Stimulated activated CD4-positive, alpha-beta T cell treated with anti-CD3 and anti-CD28 coated beads, Interleukin-4, amount 100 ng/mL, for 1 hour (primary cell): ENCODE data around the gene ERMN.
"Not testable (repeated sequence)": the region's sequence is repeated elsewhere in the genome, so short reads cannot be mapped to it uniquely, and the experiment has no call there.

Experiments used
- DNase-seq: peaks from one replicate; pipeline ENCODE4 v3.0.0-alpha.2; 2020

Gene ERMN

DNA sequence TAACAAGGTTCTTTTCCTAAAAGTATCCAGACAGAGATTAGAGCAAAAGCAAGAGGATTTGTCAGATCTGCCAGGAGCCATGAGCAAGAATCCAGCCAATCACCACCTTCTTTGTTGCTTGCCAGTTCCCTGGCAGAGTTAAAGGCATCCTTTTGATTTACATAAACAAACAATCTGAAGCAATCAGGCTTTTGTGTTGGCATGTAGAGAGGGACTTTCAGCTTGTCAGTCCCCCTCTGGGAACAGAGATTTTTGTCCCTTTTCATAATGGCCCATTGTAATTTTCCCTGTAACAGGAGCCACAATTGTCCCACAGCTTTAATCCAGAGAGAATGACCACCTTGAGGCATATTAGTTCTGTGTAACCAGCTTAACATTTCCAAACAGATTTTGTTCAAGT is at the start of gene ERMN:
ERMN (minus strand) TSS at position 39 of the 400 bp plus-strand sequence. CDS start 182 bp downstream, outside the sequence.
- DNase-seq, result no peak

DNA sequence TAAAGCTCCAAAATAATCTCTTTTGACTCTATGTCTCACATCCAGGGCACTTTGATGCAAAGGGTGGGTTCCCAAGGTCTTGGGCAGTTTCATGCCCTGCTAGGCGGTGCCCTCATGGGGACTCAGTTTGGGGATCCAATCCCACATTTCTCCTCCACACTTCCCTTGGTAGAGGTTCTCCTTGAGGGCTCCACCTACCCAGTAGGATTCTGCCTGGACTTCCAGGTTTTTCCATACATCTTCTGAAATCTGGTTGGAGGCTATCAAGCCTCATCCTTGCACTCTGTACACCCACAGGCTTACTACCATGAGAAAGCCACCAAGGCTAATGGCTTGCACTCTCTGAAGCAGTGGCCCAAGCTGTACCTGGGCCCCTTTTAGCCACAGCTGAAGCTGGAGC is 49.8 kb upstream of the ERMN start:
- no peak for DNase-seq

GRCh38 chr2:157368508-157368907 is 42.9 kb upstream of the ERMN start:
- not testable (repeated sequence) for DNase-seq

- DNase-seq, result no peak
Measured at GRCh38 chr2:157367704-157368103, 42.1 kb upstream of the ERMN start.

DNA sequence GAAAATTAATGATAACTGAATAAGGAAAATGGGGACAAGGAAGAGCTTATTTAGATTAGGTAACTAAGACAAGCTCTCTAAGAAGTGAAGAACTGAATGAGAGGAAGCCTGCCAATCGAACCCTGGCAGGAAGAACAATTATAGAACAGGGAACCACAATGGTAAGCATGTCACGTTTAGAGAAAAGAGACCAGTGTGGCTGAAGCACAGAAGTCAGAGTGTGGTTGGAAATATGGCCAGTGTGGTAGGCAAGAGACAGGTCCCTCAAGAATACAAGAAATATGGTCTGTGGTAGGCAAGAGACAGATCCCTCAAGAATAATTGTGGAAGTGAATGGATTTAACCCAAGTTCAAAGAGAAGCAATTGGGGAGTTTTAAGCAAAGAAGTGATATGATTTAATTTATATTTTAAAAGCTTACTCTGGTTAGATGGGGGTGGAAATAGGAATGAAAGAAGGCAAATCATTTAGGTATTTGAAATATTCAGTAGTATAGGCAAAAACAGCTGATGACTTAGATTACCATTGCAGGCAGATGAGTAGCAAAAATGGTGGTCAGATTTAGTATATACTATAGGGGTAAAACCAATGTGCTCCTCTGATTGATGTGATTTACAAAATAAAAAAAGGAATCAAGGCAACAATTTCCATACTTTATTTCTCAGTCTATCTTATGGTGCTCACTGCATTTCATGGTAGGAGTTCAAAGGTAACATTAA is 38.8 kb upstream of the ERMN start:
- no peak for DNase-seq

GRCh38 chr2:157363612-157364101 is 38.0 kb upstream of the ERMN start:
- DNase-seq, result no peak

DNA sequence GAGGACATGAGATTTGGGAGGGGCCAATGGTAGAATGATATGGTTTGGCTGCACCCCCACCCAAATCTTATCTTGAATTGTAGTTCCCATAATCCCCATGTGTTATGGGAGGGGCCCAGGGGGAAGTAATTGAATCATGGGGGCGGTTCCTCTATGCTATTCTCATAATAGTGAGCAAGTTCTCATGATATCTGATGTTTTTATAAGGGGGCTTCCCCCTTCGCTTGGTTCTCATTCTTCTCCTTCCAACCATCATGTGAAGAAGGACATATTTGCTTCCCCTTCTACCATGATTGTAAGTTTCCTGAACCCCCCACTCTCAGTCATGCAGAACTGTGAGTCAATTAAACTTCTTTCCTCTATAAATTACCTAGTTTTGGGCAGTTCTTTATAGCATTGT is 37.0 kb upstream of the ERMN start:
- no peak for DNase-seq

DNA sequence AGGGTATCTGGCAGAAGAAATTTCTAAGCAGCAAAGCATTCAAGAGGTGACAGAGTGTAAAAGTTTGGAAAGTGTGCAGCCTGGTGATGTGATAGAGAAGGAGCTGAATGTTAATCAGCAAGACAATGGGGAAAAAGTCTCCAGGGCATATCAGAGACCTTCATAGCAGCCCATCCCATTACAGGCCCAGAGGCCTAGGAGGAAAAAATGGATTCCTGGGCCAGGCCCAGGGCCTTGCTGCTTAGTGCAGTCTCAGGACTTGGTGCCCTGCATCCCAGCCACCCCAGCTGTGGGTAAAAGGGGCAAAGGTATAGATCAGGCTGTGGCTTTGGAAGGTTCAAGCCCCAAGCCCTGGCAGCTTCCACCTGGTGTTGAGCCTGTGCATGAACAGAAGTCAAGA is 35.9 kb upstream of the ERMN start:
- DNase-seq, result no peak

DNA sequence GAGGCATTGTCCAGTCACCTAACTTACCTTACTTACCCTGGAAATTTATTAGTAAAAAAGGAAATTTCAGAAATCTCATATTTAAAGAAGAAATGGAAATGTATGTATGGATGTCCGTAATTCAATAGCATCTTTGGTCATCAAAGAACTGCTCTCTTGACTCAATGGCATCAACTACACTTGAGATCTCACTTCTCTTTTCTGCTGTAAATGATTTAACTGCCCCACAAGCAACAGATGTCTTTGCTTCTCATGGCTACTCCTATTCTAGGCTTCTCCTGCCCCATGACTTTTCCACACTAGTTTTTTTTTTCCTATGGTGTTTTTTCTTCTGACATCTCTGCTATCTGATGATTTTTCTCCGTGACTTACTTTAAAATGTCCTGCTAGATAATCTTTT is 34.0 kb upstream of the ERMN start:
- no peak for DNase-seq

DNA sequence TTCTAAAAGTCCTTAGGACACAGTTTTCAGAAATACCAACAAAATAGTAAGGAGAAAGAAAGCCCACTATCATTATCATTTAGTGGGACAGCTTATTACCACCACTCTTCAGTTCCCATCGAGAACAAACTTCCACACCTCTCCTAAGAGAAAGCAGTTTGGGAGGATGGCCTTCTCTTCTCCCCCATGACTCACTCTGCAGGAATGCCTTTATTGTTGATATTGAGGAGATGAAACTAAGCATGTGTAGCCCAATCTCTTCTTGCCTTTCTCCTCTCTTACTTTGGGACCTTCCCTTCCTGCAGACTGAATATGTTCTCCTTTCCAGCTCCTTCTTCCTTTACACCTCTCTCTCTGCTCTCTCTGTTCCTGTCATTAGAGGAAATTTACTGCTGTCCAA is 30.0 kb upstream of the ERMN start:
- no peak for DNase-seq

GRCh38 chr2:157349949-157350515 is 24.4 kb upstream of the ERMN start:
- DNase-seq, result no peak

DNA sequence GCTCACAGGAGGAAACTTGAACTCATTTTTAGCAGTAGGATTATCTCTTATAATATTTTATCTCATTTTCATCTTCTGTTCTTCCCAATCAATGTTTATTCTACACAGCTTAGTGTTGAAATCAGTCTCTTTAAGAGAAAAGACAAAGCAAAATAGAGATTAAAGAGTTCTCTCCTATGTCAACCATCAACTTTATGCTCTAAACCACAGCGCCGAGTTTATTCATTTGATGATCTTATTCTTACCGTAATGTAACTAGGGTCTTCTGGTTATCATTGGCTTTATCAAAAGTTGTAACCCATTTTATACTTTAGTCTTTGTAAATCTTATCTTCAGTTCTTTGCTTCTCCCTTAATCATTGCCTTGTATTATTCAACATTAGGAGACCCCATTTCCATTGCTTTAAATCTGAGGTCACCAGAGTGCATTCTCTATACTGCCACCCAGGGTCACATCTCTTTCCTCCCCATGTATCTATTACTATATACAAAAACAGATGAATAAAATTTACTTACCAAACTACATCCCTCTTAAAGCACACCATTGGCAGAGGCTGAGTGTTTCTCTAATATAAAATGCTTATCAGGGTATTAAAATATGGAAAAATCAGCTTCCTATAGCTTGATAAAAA is 22.8 kb upstream of the ERMN start:
- no peak for DNase-seq

DNA sequence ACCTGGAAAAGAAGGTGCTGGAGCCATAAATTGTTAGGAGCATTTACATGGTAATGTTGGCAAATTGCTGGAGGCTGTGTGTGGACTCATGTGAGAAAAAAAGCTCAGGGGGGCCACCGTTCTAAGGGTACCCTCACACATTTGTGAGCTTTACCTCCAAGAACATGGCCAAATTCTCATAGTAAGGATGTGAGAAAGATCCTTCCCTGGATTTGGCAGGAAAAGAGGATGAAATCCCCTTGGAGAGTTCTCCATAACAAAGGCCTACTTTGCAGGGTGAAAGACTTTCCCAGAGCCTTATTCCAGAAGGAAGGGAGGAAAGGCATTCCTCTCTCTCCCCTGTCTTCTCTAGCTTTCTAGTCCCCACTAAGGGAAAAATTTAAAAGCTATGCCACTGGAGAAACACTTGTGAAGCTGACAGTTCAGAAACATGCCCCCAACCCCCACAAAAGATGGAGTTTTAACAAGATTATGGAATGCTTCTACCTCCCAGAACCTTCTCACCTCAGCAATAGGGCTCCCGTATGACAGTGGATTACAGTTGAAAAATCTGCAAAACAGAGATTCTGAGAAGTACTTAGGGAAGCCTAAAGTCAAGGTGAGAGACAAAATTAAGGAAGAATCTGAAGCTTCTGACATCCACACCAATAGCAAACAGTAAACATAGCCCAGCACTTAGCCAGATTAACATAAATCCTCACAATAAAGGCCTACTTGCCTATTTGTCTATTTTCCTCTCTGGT is 20.2 kb upstream of the ERMN start:
- DNase-seq, result no peak

DNA sequence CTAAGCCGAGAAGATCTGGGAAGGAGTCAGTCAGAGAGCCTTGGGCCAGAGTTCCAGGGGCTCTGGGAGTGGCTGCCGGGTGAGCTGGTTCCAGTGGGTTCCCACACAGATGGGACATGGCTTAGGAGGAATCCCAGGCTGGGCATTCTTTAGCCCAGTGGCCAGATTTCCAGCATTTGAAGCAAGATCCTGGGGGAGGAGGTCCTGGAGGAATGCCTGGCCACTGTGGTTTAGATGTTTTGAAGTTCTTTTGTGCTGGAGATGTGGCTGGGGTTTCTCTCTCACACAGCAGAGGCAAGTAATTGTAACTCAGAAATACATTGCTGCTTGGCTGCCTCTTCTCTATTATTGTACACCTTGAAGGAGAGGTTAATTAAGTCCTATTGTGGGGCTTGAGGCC is 15.8 kb upstream of the ERMN start:
- not testable (repeated sequence) for DNase-seq

GRCh38 chr2:157339965-157340655 is 14.5 kb upstream of the ERMN start:
- DNase-seq, result no peak

DNA sequence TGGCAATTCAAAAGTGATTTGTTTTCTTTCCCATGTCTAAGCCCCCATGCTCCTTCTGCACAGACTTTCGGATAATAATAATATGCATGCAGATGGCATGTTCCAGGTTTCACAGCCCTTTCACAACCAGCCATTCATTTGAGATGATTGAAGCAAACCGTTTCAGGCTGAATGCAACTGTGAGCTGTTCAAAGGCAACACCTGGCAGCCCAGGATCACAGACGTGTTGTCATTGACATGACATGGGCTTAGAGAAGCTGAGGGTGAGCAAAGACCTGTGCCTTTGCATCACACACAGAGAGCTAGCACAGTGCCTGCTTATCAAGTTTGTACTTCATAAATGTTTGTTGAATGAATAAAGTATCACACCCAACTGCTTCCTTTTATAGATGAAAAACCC is 12.4 kb upstream of the ERMN start:
- DNase-seq, result no peak

DNA sequence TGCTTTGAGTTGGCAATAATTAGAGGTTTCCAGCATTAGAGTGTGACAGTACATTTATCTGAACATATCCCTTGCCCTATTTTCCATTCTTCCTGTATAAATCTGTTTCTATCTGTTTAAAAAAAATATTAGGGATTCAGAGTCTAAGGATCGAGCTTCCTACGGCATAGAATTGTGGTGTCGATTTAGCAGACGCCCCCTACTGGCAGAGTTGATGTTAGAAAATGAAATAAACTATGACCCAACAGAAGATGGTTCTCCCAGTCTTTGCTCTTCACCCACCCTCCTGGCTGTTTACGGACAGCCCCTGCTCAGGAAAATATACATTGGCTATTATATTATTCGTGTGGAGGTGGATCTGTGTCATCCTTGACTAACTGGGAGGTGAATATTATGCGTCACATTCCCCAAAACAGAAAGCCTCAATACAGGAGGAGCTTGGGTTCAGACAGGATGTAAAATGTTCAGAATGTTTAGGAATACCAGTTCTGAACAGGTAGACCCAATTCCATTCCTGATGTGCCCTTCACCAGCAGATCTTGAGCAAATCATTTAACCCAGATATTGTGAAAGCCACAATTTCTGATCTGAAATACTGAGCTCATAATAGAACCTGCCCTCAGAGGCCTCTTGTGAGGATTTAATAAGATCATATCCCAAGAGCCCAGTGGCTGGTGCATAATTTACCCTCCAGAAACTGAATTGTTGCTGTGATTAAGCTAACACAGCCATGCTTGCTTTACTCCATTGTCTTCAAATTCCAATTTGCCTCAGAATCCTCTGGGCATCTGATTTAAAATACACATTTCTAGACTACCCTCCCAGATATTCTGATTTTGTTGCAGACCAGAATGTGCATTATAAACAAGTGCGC is 10.8 kb upstream of the ERMN start:
- peak; percentile 29 for DNase-seq

DNA sequence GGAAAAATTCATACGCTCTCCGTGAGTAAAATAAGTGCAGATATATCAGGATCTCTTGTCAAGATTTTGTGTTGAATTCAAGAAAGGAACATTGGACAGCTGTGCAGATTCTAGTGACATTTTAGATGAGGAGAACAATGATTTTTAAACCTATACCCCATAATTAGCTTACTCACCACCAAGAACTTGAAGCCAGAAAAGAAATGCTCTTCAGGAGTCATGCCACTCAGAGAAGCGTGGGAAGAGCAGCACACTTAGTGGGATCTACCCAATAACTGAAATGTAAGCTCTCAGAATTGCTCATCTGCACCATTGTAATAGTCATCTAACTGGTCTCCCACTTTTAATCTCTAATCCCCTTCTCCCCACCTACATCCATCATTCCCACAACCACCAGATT is 9.2 kb upstream of the ERMN start:
- no peak for DNase-seq

- DNase-seq, result no peak
Measured at GRCh38 chr2:157334335-157334734, 8.7 kb upstream of the ERMN start.

DNA sequence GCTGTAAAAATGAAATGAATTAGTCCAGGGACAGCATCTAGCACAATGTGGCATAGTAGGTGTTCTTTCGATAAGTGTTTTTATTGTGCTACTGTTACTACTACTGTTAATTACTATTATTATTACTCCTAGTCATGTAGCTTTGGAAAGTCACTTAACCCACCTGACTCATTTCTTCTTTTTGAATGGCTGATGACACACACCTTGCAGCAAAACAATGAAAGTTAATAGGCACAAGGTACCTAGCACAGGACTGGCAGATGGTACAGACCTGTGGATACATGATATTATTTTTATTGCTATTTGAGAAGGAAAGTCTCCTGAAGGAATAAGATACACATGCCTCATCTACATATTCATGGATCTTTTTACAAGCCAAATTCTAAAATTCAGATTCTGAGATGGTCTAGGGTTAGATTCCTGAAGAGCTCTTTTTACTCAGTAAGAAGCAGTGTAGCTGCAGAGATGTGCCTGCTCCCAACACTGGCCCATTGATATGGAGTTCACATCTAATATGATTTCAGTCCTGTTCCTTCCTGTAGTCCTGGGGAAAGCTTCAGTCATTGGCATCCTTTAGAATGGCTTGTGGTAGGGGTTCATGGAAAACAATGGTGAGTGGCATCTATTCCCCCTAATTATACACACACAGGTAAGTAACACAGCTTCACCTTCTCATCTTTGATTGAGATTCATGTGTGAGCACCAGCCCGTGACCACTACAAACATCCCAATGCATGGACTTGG is 7.9 kb upstream of the ERMN start:
- DNase-seq, result no peak

DNA sequence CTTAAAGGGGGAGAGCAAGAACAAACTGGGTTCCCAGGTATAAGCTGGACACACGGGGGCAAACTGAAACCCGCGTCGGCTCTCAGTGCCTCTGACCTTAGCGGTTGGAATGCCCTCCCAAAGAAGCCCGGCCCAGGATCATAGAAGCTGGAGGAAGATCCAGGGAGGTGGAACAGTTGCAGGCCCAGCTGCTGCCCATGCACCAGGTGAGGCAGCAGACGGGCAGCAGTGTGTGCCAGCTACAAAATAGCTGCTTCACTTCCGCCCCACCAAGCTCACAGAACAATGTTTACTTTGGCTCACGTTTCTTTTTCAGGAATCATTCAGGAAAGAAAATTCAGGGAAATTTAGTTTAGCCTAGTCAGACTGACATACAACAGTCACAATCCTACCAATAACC is 3.9 kb upstream of the ERMN start:
- no peak for DNase-seq
